GM21619 (cell line): Measurements from ENCODE around the gene SLC5A9.
A peak's percentile ranks its signal among the peaks of the same experiment; 100 is the strongest.

Experiments
- ATAC-seq: cut with Tn5 transposase; IDR thresholded peaks from one replicate; pipeline ENCODE4 v1.9.1; 2021; ENCODE audit not compliant: unreplicated experiment

Gene SLC5A9

GRCh38 chr1:48222501-48223242 lies at the start of gene SLC5A9:
Gene SLC5A9, plus strand, starts transcription at chr1:48222716. Its CDS starts 21 bp downstream, at chr1:48222737.
- ATAC-seq: no peak

DNA sequence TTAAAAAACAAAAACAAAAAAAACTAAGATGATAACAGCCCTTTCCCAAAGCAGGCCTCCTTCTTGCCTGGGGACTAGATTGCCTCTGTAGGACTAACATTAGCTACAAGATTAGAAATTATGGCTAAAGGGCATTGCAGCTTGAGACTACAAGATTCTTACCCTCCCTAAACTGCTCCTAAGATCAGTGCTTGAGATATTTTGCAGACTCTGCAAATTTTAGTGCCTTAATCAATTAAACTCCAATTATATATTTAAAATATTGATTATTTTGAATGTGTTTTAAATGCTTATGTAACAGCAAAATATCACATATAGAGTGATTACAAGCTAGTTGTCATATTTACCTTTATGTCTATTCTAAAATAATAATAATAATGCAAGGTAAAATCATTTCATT lies 47.4 kb upstream of the SLC5A9 start:
- ATAC-seq: no peak

DNA sequence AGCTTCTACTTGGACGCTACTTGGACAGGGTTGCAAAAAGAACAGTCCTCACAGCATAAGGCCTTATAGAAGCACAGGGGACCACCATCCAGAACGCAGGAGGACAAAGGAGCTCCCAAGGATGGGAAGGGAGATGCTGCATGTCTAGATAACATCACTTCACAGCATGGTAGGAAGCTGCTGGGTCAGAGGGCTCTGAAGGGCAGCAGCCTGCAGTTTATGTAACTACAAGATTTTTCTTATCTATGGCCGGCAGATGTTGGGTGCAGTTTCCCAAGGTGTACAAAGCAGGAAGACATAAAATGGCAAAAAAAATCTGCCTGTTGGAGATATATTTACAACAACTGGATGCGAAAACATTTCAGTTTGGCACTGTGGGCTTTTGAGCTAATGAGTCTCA lies 45.3 kb upstream of the SLC5A9 start:
- ATAC-seq: no peak

- ATAC-seq: peak; percentile 16
Measured at GRCh38 chr1:48181669-48182367, 40.7 kb upstream of the SLC5A9 start.

DNA sequence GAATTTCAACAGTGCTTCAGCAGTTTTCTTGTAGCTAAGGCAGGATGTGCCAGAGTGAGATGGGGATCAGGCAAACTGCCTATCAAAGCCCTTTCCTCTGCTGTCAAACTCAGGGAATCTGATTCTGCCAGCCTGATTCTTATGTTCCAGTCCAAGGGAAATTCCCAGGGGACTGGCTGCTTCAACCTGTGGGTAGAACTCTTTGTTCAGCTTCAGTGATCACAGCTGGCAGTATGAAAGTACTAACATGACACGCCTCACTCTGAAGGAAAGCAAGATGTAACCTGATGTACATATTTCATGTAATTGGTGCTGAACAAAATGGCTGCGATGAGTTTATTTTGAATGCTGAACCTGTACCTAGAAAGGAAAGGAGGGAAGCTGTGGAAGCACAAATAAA lies 40.1 kb upstream of the SLC5A9 start:
- ATAC-seq: peak; percentile 73

- no peak for ATAC-seq
Measured at GRCh38 chr1:48186306-48186839, 36.1 kb upstream of the SLC5A9 start.

DNA sequence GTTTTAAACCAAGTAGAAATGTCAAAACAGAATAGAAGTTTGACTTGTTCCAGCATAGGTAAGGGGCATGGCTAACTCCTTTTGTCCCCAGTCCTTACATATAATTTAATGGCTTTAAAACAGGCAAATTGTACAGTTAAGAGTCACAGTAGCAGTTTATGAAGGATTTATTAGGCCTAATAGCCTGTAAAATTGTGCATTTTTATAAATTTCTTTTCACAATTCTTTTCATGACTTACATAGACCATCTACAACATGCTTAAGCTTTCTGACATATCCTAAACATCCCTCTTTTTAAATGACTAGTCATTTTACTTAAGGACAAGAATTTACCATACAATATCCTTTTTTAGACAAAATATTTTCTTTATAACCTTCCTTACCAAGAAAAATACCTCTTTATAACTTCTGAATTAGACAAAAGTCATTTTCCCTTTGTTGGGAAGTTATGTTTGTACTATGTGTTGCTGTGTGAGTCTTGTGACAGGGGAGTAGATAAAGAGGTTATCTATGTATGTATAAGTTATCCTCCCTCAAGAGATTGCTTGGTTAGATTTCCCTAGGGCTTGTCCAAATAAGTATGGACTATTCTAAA lies 34.5 kb upstream of the SLC5A9 start:
- no peak for ATAC-seq

GRCh38 chr1:48190881-48191280 lies 31.6 kb upstream of the SLC5A9 start:
- ATAC-seq: no peak

DNA sequence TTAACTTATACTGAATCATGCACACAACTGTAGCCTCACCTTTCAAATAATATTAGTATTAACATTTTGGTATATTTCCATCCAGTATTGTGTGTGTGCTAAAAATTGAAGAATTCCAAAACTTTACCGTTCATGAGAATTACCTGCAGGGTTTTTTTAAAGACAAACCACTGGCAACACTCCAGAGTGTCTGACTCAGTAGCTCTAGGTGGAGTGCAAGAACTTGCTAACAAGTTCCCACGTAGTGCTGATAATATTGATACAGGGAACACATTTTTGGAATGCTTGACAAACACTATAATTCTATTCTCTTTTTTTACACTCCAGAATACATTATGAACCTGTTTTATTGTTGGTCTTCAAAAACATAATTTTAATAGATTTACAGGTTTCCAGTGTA lies 27.7 kb upstream of the SLC5A9 start:
- no peak for ATAC-seq

GRCh38 chr1:48196237-48196636 lies 26.3 kb upstream of the SLC5A9 start:
- ATAC-seq: no peak

DNA sequence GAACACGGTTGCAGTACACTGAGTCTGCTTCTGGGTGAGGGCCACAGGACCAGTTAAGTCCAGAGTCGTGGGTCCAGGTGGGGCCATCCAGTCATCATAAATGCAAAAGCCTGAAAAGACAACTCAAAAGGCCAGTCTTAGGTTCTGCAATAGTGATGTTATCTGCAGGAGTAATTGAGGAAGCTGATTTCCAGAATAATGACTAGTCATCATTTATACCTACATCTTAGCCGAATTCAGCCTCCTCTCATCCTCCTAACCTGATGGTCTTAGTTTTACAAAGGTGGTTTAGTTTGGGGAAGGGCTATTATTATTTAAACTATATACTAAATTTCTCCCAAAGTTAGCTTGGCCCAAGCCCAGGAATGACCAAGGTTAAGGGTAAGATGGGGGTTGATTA lies 23.5 kb upstream of the SLC5A9 start:
- ATAC-seq: no peak

DNA sequence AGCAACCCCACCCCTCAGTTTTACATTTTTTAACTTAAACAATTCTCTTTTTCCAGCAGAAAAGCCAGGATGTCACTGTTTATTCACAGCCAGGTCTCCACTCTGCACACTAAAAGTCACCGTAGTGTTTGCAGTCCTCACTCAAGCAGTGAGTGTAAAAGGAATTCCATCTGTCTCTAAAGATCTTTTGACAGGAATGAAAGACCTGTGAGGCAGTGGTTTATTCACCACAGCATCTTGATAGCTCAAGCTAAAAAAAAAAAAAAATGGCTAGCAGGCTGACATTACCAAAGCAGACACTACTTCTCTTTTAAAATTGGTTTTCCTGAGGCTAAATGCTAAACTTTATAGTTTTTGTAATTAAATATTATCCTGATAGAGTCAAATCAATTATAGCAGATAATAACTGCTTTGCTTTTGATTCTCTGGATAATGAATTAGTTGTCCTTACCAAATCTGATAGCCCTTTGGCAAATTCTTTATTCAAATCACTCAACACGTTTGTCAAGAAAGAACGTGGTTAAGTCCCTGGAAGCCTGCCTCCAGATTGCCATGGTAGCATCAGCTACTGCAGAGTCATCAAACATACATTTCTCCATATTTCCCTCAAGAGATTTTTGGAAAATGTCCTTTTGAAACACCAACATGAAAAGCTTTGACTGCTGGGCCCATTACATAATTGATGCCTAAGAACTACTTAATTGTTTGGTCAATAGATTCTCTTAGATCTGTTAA lies 22.2 kb upstream of the SLC5A9 start:
- ATAC-seq: no peak

DNA sequence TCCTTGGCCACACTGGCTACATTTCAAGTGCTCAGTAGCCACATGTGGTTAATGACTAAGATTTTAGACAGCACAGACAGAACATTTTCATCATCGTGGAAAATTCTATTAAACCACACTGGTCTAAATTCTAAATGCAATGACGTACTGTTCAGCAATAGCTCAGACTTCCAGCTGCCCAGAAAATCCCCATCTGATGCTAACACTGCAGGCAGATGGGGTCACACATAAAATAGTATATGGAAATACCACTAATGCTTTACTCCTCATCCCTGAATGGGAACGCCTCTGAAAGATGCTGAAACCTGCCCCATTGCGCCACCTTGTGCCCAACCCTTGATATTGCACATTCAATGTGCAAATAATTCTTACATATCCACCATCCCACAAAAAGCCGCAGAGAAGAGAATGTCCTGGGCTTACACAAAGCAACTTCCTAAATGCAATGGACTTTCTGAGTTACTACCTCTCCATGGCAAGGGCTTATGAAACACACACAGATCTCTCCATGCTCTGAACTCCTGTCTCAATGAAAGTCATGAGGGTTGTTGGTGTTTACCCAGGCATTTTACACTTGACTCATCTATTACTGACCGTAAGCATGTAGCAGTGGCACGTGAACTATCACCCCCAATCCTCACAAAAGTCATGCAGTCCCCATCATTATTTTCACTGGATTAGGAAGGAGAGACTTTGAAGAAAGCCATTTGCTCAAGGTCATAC lies 20.3 kb upstream of the SLC5A9 start:
- peak; percentile 69 for ATAC-seq

GRCh38 chr1:48203287-48203900 lies 19.1 kb upstream of the SLC5A9 start:
- ATAC-seq: peak; percentile 56

DNA sequence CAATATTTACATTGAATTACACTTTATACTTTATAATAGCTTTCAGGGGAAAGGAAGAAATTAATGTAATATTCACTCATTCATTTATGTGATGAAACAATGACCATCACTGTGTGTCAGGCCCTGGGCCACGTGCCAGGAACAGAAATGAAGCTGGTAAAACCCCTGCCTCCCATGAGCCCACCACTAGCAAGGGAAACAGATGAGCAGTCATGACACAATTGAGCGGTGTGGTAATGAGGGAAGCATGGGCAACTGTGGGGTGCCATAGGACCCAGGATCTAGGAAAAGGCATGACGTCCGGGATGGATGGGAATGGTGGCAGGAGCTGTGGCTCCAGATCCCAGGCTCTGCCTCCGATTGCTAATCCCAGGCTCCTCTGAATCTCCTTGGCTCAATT lies 17.0 kb upstream of the SLC5A9 start:
- ATAC-seq: no peak

GRCh38 chr1:48206371-48206770 lies 16.1 kb upstream of the SLC5A9 start:
- no peak for ATAC-seq

- no peak for ATAC-seq
Measured at GRCh38 chr1:48207131-48207530, 15.4 kb upstream of the SLC5A9 start.

DNA sequence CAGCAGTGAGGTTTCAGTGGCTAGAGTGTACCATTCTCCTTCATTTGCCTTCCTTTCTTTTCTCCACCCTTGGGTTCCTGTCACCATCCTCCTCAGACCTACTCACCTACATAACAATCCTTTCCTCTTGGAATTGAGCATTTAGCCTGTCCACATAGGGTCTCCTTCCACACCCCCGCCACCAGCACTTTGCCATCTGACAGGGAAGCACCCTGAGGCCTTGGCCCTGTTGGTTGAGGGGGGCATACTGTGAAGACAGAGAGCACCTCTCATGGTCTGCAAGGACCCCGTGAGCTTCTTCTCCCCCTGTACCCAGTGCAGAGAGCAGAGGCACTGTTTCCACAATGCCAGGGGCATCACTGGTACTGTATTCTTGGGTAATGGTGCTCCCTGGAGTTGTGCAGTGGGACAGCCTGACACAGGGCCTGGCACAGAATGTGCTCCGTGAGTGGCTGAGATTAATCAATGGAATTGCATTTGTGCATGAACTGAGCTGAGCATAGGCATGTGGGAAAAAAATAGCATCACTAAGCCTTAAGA lies 14.9 kb upstream of the SLC5A9 start:
- ATAC-seq: no peak

DNA sequence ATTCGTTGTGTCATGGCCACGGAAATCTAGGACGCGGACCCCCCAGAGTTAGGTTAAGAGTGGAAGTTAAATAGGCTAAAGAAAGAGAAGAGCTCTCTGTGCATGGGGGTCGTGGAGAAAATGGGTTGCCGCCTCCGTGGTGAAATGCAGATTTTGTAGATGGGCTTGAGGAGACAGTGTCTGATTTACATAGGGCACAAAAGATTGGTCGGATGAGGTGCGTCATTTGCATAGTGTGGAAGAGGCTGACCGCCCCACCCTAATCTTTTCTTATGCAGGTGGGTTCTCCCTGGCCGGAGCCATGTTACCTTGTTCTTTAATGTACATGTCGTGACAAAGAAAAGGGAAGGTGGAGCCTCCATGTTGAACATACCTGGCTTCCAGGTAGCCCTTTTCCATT lies 14.3 kb upstream of the SLC5A9 start:
- no peak for ATAC-seq

DNA sequence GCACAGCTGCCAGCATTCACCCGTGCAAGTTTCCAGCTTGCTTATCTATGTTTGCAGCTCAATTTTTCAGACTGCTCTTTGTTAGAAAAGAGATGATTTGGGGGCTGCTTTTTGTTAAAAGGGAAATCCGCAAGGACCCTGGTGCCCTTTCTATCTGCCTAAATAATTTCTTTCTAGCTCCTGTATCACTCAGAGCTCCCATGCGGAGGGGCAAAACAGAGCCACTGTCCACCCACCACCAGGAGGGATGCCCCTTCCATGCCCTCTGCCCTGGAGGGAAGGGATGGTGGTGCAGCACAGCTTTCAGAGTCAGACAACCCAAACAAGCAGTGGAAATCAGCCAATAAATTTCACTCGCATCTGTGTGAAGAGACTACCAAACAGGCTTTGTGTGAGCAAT lies 13.9 kb upstream of the SLC5A9 start:
- ATAC-seq: no peak
